Stimulated activated CD4-positive, alpha-beta T cell treated with anti-CD3 and anti-CD28 coated beads, TNF-alpha, amount 100 ng/mL, for 4 hours (primary cell): Measurements from ENCODE around the gene AHNAK.
"Not testable (repeated sequence)": the region's sequence is repeated elsewhere in the genome, so short reads cannot be mapped to it uniquely, and the experiment has no call there.

Source experiments
- DNase-seq, 3 experiments: peaks; one replicate each; pipeline ENCODE4 v3.0.0-alpha.2; 2020; ENCODE audit warnings: low read depth in 3 of 3

The AHNAK gene

DNA sequence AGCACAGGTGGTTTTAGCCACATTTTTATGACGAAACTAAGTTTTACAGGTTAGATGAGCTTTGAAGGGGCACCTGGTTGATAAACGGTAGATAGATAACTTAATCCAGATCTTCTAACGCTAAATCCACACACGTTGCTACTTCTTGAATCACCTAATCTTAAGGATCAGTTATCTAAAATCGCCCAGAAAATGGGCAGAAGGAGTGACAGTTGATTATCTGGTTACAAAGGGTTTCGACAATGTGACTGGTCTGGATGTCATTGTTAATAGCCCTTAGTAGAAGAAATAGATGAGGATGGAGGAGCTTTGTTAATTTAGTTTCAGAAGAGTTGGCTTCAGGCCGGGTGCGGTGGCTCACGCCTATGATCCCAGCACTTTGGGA lies 84.1 kb downstream of the AHNAK start:
- no peak for DNase-seq

DNA sequence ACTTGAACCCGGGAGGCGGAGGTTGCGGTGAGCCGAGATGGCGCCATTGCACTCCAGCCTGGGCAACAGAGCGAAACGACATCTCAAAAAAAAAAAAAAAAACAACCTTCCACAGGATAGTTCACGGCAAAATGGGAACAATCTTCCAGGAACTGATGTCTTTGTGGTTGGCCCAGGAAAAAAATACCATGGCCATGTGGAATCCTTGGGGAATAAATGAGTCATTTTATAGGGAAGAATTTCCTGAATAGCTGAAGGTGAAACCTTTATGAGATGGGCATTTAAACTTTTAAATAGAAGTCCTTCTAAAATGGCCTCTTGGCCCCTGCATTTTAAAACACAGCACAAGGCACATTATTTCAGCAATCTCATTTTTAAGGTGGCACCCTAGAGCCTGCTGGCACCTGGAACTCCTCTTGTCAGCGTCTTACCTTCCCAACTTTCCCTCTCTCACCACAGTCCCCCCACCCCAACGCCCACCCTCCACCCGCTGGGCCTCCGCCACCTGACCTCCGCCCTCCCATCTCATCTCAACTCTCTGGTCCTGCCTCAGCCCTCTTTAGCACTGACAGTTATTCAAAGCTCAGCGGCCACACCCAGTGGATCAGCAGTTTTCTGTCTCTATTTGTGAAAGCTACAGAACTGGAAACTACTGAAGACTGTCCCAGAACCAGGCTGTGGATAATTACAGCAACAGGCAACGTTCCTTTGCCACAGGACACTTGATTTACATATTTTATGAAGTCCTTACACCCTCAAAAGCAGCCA lies 84.7 kb downstream of the AHNAK start:
- no peak for DNase-seq

DNA sequence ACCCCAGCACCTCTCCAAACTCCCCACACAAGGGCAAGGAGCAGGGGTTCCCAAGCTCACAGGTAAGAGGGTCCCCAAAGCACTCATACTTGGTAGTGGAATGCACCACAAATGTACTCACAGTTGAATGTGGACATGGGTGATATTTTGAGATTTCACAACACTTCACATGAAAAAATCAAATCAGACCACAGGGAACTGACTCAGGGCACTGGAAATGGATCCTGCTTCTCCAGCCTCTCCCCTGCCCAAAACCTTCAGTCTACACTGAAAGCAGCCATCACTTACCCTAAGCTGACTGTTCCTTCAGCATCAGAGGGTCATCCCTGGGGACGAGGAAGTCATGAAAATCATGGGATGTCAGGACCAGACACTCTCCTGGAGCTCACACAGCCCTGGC lies 87.5 kb downstream of the AHNAK start:
- DNase-seq: no peak

DNA sequence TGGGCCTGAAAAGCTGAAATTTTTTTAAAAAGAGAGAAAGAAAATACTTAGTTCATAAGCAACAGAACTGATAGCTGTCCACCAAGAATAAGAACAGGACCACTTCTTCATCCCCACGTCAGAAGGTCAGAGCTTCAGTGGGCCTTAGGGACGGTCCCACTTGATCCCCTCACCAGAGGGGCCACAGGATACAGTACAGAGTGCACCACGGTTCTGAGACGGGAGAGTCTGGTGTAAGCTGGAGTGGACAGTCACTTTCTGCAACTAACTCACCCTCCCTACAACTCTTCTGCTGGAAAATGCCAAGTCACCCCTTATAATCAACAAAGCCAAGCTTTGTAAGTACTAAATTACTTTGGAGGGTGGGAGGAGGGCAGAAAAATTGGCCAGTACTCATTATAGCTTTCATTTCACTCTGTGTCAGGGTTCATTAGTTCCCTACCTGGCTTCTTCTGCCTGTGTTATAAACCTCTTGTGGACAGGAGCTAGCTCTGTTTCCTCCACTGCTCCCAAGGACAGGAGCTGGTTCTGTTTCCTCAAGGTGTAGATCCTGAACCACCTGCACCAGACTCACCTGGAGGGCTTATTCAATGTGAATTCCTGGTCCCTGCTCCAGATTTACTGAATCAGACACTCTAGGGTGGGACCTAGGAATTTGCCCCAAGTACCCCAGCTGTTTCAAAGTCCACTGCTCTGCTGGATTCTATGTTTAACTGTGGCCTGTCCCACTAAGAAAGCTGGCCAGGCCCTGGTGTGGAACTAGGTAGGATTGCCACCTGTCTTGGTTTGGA lies 88.2 kb downstream of the AHNAK start:
- no peak for DNase-seq

DNA sequence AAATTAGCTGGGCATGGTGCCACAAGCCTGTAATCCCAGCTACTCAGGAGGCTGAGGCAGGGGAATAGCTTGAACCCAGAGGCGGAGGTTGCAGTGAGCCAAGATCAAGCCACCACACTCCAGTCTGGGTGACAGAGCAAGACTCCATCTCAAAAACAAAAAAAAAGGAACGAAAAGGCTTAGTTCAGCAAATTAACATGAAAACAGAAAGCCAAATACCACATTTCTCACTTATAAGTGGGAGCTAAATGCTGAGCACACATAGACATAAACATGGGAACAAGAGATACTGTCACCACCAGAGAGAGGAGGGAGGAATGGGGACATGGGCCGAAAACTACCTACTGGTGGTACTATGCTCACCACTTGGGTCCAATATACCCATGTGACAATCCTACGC lies 89.1 kb downstream of the AHNAK start:
- DNase-seq: no peak

DNA sequence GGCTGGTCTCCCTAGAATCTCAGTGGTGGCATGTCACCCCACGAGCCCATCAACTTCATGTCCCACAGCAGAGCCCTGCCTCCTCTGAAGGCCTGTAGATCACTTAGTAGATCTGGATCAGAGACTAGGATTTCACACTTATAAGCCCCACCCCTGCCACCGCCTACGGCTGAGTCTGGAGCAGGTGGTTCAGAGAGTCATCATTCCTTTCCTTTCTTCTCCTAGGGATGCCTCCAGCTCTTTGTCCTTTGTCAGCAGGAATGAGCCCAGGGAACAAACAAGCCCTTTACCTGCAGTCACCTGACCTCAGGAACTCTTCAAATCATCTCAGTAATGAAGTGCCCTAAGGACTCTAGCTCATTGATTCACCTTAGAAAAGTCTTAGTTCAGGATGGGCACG lies 90.0 kb downstream of the AHNAK start:
- no peak for DNase-seq

DNA sequence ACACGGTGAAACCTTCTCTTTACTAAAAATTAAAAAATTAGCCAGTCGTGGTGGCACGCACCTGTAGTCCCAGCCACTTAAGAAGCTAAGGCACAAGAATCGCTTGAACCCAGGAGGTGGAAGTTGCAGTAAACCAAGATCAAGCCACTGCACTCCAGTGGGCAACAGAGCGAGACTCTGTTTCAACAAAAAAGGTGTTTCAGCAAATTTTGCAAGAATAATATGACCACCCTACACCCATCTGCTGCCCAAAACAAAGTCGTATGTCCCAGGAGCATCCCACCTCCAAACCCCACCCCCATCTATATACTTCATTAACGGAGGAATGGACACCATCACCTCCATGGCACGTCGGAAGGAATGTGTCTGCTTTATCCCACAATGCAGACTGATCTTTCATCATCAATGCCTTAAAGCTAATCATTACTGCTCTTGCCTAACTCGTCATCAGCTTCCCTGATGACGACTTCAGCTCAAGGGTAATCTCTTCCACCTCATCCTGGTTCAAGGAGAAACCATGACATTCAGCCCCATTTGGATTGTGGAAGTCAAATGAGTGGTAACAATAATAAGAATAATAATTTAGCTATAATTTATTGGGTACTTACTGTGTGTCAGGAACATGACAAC lies 93.7 kb downstream of the AHNAK start:
- DNase-seq: no peak

DNA sequence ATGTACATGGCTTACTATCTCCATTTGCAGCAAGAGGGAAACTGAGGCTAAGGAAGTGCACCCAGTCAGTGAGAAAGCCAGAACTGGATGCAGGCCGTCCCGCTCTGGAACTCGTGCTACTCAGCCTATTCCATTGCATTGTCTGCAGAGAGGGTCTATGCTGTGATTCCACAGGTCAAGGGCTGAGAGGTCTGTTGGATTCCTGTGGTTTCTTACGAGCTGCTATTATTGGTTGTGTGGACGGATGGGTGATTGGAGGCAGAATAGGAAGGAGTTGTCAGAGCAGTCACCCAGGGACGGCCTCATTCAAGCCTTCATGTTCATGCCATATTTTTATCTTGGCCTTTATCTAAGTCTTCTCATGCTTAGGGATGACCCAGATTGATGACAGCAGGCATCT lies 94.3 kb downstream of the AHNAK start:
- DNase-seq: no peak

DNA sequence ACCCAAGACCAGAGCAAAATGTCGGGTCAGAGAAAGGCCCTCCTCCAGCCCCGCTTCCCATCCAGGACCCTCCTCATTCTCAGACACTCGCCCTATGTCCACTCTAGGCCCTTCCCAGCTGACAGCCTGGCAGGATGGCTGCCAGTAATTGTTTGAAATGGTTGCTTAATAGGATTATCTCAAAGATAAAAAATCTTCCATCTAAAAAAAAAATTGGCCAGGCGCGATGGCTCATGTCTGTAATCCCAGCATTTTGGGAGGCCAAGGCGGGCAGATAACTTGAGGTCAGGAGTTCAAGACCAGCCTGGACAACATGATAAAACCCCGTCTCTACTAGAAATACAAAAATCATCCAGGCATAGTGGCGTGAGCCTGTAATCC lies 95.4 kb downstream of the AHNAK start:
- DNase-seq: no peak

DNA sequence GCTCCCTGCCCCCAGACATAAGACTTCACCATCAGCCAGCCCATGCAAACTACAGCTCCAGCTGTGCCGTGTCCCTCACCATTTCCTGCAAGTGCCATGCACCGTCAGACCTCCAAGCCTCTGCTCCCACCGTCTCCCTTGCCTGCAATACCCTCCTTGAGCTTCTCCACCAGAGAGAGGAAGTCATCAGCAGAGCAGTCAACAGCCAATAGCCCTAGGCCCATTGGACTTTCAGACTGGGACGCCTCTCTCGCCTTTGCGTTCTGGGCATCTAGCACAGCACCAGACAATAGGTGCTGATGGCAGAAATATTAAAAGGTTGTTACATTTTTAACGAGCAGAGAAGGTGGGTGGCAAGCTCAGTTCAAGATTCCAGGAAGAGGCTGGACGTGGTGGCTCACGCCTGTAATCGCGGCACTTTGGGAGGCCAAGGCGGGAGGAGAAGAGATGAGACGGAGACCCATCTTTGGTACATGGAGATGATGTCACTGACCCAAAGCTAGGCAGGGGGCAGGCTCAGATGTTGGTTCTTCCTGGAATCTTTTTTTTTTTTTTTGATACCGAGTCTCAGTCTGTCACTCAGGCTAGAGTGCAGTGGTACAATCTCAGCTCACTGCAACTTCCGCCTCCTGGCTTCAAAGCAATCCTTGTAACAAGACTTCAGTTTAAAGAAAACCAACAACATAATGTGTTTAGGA lies 95.9 kb downstream of the AHNAK start:
- no peak for DNase-seq

DNA sequence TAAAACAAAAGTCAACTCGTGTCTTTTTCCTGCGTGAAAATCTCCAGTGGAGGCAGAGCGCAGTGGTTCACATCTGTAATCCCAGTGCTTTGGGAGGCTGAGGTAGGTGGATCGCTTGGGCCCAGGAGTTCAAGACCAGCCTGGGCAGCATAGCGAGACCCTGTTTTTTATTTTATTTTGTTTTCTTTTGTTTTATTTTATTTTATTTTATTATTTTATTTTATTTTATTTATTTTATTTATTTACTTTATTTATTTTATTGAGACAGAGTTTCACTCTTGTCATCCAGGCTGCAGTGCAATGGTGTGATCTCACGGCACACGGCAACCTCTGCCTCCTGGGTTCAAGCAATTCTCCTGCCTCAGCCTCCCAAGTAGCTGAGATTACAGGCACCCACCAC lies 96.7 kb downstream of the AHNAK start:
- DNase-seq: not testable (repeated sequence)

DNA sequence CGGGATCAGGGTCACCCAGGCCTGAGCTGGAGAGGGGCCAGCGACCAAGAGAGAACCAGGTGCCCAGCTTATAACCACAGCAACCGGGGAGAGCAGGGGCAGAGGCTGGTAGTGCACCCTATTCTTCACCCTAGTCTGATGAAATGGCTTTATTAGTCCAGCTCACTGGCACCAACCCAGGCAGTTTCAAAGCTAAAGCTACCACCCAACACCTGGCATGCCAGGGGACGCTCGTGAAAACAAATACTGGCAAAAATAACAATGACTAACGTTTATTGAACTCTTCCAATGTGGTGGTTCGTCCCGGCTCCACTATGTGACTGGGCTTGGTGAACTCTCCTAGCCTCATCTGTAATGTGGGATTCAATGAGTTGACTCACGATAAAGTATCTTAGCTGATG lies 97.2 kb downstream of the AHNAK start:
- DNase-seq: no peak

DNA sequence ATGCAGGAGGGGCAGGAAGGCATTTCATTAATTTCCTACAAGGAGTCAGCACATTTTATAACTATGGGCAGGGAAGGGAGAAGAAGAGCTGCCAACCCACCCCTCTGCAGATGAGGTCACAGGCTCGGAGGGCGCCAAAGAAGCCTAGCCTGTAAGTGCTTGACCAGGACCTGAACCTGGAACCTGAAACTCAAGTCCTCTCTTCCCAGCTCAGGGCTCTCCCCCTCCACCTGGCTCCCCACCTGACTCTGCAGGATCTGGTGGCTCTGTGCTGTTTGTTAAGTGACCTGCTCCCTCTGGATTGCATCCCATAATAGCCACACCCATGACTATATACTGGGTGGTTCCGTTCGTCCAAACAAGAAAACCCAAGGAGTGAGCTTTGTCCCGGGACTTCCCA lies 100.5 kb downstream of the AHNAK start:
- DNase-seq: no peak

DNA sequence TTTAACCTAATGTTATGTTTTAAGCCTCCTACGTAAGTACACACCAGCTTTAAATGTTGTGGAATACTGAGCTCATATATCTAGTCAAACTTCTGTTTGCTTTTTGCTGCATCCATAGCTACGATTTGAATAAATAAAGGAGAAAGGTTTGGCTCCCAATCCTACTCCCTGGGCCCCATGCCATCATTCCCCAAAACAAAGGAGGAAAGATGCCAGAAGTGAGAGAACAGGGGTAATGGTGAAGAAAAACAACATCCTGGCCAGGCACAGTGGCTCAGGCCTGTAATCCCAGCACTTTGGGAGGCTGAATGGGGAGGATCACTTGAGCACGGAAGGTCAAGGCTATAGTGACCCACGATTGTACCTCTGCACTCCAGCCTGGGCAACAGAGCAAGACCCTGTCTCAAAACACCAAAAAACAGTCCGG lies 101.3 kb downstream of the AHNAK start:
- no peak for DNase-seq

DNA sequence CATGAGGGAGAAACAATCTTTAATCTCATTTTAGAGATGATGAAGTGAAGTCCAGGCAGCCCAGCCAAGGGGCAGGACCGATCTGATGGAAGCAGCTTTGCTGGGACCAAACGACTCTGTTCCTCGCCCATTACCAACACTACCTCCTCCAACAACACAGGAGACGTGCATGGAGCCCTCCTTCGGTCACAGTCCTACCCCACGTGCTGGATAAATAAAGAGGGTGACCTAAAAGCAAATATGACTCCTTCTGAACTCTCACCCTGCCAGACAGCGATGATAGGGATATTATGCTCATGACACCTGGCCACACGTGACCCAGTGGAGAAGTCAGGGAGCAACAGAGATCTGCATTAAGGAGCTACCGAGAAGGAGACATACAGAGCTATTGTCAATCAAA lies 101.8 kb downstream of the AHNAK start:
- DNase-seq: no peak

DNA sequence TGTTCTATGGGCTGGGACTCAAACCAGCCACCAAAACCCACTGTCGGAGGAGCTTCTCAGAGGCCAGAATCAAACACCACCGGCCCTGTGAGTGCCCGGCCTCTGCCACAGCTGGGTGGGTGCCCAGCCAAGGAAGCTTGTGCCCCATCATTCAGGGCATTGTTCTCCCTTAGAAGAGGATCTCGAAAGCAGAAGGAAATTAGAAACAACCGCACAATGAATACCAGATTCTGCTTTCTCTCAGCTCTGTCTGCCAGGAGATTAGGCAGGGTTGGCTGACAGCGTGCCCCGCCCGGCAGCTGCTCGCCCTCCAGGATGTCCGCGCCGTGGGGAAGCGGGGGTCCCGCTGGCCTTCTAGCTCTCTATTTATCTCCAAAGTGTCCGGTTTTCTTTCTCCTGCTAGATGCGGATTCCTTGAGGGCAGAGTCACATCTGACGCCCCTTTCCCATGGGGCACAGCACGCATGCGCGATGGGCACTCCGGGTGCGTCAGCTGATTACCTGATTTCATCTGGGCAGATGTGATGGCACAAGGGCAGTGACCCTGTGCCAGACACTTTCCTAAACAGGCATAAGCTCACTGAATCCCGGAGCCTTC lies 102.3 kb downstream of the AHNAK start:
- DNase-seq: peak; percentile 4 to 17 (median 12)

DNA sequence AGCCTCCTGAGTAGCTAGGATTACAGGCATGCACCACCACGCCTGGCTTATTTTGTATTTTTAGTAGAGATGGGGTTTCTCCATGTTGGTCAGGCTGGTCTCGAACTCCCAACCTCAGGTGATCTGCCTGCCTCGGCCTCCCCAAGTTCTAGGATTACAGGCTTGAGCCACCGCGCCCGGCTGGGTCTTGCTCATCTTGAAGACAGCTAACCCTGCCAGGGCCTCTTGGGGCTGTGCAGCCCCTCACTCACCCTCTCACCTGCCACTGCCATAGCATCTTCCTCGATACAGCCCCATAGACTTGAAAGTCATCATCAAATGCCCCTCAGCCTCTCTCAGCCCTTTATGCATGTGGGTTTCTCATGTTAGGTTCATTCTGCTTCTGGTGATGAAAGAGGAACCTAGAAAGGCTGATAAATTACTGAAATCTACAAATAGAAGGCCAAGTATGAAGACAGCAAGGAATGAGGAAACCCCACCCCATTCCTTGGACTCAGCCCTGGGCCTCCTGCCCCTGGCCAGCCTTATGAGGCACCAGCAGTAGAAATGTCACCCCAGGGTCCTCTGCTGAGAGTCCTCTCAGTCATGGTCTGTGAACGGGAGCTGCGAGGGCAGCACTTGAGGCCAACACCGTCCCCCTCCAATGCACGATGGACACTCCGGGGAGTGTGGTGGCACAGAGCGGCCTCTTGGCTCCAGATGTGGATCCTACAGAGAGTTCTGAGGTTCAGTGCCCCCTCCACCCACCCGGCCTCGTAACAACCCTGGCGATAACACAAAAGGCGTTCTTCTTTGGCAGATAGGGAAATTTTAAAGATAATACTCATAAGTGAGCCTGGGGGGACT lies 103.0 kb downstream of the AHNAK start:
- DNase-seq: no peak

DNA sequence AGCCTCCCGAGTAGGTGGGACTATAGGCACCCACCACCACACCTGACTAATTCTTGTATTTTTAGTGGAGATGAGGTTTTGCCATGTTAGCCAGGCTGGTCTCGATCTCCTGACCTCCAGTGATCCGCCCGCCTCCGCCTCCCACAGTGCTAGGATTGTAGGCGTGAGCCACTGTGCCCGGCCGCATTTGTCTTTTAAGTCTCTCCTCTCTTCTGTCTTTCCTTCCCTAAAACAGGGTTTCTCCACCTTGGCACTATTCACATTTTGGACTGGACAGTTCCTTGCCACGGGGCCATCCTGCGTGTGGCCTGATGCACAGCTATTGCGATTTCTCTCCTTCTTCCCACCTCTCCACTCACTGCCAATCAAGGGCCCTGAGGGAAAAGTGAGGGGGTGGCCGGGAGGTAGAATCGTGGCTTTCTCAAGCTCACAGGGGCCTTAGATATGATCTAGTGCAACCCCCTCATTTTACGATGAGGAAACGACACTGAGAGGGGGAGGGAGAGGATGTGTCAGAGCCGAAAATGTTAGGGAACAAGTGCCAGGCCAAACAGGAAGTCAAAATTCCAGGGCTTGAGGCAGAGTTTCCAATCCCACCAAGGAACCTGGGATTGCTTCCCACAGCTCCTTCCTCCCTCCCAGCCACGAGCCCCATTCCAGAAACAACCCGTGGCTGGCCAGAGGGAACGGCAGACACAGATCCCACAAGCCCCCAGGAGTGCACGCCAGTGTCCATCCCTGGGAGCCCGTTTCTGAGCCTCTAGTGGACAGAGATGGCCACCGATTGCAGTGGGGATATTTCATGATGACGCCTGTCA lies 106.6 kb downstream of the AHNAK start:
- DNase-seq: no peak

DNA sequence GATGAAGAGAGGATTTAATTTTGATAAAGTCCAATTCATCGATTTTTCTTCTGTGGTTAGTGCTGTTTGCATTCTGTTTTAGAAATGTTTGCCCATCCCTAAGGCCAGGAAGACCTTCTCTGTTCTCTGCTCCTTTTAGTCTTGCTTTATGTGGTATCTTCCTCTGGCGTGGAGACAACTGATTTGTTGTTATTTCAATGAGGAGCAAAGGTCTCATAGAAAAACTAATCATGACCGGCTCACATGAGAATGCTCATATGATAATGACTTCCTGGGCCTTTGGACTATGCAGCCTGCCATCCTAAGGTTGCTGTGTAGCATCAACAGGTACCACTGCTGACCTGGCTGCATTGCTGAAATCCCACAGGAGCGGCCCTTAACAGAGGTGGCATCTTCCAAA lies 108.0 kb downstream of the AHNAK start:
- no peak for DNase-seq

DNA sequence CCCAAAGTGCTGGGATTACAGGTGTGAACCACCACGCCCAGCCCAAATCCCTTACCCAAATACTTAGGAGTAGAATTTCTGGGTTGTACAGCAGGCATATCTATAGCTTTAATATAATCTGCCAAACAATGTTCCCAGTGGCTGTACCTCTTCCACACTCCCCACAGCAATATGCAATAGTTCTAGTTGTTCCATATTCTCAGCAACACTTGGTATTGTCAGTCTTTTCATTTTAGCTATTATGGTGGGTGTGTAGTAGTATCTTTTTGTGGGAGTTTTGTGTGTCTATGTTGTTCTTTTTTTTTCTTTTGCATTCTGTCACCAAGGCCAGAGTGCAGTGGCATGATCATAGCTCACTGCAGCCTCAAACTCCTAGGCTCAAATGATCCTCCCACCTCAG lies 109.0 kb downstream of the AHNAK start:
- DNase-seq: no peak
